GM19397 (cell line): ENCODE data around the gene GALNT16.
A peak's percentile ranks its signal among the peaks of the same experiment; 100 is the strongest.

ENCODE experiments used
- ATAC-seq: cut with Tn5 transposase; IDR thresholded peaks from one replicate; pipeline ENCODE4 v1.9.1; 2021; ENCODE audit warnings: mild to moderate bottlenecking, moderate library complexity; ENCODE audit not compliant: unreplicated experiment

The GALNT16 gene

GRCh38 chr14:69333791-69334337 is 73.9 kb downstream of the GALNT16 start:
- no peak for ATAC-seq

- no peak for ATAC-seq
Measured at GRCh38 chr14:69334576-69334975, 74.6 kb downstream of the GALNT16 start.

GRCh38 chr14:69335371-69335771 is 75.4 kb downstream of the GALNT16 start:
- ATAC-seq, result no peak

GRCh38 chr14:69337984-69338383 is 78.0 kb downstream of the GALNT16 start:
- no peak for ATAC-seq

GRCh38 chr14:69339426-69339825 is 79.5 kb downstream of the GALNT16 start:
- no peak for ATAC-seq

- ATAC-seq, result no peak
Measured at GRCh38 chr14:69342928-69343525, 83.1 kb downstream of the GALNT16 start.

GRCh38 chr14:69344171-69344570 is 84.2 kb downstream of the GALNT16 start:
- no peak for ATAC-seq

- no peak for ATAC-seq
Measured at GRCh38 chr14:69345402-69345801, 85.4 kb downstream of the GALNT16 start.

GRCh38 chr14:69346710-69347109 is 86.8 kb downstream of the GALNT16 start:
- ATAC-seq, result no peak

GRCh38 chr14:69349091-69349777 is 89.3 kb downstream of the GALNT16 start:
- ATAC-seq, result no peak

GRCh38 chr14:69350892-69351291 is 90.9 kb downstream of the GALNT16 start:
- no peak for ATAC-seq

- no peak for ATAC-seq
Measured at GRCh38 chr14:69351385-69351784, 91.4 kb downstream of the GALNT16 start.

- ATAC-seq, result no peak
Measured at GRCh38 chr14:69351911-69352310, 92.0 kb downstream of the GALNT16 start.

- no peak for ATAC-seq
Measured at GRCh38 chr14:69353168-69353567, 93.2 kb downstream of the GALNT16 start.

- peak; percentile 88 for ATAC-seq
Measured at GRCh38 chr14:69354383-69355153, 94.6 kb downstream of the GALNT16 start.

- ATAC-seq, result no peak
Measured at GRCh38 chr14:69355154-69355597, 95.2 kb downstream of the GALNT16 start.

- no peak for ATAC-seq
Measured at GRCh38 chr14:69355607-69356281, 95.8 kb downstream of the GALNT16 start.

- no peak for ATAC-seq
Measured at GRCh38 chr14:69356903-69357543, 97.1 kb downstream of the GALNT16 start.

- ATAC-seq, result no peak
Measured at GRCh38 chr14:69357544-69358200, 97.7 kb downstream of the GALNT16 start.
